Activated gamma-delta T cell (primary cell): Measurements from ENCODE around the gene PPP4R4.
"Not testable (repeated sequence)": the region's sequence is repeated elsewhere in the genome, so short reads cannot be mapped to it uniquely, and the experiment has no call there.

Experiments used
- DNase-seq: peaks from one replicate; lab custom pipeline; 2025; lab: John Stamatoyannopoulos, UW

Gene PPP4R4

DNA sequence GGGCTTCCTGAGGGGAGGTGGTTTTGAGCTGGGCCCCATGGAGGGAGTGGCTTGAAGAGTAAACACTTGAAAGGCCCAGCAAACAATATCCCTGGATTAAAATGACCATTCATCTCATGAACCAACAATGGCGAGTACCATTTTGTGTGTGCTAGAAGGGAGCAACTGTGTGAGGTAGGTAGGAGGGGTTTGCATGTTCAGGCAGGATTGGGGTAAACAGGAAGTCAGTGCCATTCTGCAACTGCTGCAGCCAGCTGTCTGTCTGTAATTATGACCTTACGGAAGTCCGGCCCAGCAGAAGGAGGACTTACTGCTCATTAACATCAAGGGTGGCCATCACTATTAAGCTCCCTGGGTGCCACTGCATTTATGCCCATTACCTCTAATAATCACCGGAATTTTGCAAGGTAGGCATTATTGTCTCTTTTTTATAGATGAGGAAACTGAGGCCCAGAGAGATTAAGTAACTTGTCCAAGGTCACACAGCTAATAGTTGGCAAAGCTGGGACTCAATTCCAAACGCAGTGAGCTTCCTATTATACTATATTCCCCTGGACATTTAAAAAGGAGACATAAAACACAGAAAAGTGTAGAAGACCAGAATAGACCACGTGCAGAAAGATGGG is 28.1 kb upstream of the PPP4R4 start:
- no peak for DNase-seq

DNA sequence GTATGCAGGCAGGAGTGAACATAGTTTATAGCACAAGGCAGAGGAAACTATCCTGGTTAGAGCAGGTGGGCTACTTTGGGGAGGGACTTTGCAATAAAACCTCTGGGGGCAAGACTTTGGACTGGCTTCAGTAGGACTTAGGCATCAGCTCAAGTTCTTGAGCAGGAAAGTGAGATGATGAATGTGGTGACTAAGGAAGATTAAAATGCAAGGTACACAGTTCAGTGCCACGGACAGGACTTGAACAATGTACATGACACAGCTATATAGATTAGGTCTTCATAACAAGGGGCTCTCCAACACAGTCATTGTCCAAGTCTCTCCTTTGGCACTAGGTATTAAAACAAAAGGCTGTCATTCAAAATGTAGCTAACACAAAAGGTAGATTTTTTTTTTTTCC is 21.4 kb upstream of the PPP4R4 start:
- DNase-seq, result no peak

DNA sequence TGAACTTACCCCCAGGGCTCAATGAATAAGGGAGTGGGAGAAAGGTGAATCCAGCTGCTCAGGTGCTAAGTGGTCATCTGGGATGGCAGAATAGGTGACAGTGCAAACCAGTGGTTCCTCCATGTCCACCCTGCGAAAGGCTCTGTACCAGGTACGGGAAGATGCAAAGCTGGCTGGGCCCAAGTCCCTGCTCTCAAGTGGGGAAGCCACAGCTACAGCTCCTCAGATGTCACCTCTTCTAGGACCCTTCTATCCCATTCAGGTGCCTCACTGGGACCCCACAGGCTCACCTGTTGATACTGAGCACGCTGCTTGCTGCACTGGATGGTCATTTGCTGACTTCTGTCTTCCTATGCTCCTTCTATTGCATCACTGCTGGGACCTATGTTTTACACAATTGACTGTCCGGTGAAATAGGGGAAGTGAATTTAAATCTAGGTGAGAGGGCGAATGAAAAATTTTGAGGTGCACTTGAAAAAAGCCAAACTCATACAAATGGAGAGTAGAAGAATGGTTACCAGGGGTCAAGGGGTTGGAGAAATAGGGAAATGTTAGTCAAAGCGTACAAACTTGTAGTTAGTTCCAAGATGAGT is 20.3 kb upstream of the PPP4R4 start:
- no peak for DNase-seq

DNA sequence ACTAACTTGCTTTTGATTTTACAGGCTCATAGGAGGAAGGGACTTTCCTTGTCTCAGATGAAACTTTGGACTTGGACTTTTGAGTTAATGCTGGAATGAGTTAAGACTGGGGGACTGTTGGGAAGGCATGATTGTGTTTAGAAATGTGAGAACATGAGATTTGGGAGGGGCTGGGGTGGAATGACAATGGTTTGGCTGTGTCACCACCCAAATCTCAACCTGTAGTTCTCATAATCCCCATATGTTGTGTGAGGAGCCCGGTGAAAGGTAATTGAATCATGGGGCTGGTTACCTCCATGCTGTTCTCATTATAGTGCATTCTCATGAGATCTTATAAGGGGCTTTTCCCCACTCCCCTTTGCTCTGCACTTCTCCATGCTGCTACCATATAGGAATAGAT is 18.0 kb upstream of the PPP4R4 start:
- not testable (repeated sequence) for DNase-seq

DNA sequence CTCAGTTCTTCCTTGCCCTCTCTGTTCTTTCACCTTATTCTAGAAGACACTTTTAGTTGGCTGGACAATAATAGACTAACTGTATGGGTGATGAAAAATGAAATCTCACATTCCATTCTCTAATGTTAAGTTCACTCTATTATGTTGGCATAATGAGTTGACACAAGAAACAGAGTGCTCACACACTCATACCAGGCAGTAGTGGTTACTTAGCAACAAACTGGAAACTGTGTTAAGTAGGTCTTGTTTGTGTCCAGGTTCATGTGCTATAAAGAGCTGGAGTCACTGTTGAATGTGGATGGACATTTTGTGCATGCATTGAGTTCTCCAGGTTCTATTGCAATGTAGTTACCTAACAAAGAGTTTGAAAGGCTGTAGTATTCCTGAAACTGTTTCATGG is 16.9 kb upstream of the PPP4R4 start:
- DNase-seq, result no peak

DNA sequence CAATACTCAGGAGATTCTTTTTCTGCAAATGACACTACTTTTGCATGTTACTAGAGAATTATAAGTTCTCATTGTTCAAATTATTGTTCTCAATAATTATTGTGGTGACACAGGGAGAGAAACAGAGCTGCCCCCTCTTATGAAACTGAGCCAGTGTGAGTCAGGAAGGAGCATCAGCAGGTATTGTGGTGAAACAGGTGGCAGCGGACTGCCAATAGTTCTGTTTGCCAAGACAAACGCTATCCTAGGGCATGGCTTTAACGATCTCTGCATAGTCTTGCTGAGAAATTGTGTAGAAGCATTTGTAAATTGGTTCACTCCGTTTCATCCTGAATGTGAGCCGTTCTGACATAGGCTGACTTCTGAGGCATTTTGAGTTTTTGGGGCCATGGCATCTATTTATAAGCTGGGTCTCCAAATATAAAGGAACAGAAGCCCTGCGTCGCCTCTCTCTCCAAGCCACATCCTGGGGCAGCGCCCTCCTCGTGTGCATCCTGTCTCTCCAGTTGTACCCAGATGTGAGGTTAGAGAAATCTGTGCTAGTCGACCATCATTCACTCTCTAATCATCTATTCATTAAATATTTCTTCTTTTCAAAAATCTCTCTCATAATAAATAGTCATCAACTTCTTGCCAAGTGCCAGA is 15.8 kb upstream of the PPP4R4 start:
- DNase-seq, result no peak

DNA sequence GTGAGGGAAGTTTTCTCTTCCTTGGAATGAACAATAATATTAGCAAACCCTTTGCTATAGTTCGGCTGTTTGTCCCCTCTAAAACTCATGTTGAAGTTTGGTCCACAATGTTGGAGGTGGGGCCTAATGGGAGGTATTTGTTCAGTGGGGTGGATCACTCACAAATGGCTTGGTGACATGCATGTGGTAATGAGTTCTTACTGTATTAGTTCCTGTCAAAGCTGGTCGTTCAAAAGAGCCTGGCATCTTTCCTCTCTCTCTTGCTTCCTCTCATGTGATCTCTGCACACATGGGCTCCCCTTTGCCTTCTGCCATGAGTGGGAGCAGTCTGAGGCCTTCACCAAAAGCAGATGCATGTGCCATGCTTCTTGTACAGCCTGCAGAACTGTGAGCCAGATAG is 13.1 kb upstream of the PPP4R4 start:
- DNase-seq, result no peak

DNA sequence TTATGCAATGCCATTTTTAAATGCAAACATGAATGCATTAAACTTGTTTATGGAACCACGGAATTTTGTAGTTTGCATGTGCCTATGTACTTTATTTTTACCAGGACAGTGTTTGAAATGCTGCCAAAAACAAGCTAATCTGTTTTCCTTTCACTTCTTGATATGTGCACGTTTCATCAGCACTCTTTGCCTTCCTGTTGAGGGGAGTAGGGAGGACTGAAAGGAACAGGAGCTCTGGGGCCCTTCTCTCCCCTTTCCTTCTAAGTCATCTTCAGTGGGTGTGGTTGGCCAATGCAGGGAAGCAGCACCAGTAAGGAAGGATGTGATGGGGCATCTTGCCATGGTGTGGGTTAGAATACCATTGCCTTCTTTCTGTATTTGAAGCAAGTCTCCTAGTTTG is 12.1 kb upstream of the PPP4R4 start:
- no peak for DNase-seq

DNA sequence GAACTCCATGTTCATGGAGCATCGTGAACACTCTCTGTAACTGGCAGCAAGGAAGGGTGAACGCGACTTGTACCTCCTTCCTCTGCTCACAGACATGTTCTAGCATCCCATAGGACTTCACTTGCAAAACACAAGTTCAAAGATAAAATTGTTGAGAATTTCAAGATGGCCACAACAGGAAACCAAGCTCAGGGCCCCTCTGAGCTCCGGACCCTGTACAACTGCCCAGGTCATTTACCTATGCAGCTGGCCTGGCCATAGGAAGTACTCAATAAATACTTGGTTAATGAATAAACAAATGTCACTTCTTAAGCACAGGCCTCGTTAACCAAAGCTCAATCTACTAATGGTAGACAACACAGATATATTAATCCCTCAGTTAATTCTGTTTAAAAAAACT is 11.7 kb upstream of the PPP4R4 start:
- DNase-seq, result no peak

DNA sequence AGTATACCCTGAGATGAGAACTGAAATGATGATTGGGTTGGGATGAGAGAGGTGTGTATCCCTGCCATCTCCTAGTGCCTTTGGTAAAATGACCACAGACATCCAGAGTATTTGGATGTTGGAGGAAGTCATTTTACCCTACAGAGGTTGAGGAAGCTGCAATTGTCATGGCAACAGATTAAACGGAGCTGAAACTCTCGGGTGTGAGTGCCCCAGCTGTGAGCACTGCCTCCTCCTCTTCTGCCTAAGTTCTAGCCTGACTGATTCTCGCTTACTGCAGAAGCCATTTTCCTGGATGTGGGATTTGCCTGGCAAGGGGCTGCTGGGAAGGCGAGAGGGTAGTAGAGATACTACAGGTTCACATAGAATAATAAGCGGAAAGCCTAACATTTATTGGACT is 10.3 kb upstream of the PPP4R4 start:
- no peak for DNase-seq

DNA sequence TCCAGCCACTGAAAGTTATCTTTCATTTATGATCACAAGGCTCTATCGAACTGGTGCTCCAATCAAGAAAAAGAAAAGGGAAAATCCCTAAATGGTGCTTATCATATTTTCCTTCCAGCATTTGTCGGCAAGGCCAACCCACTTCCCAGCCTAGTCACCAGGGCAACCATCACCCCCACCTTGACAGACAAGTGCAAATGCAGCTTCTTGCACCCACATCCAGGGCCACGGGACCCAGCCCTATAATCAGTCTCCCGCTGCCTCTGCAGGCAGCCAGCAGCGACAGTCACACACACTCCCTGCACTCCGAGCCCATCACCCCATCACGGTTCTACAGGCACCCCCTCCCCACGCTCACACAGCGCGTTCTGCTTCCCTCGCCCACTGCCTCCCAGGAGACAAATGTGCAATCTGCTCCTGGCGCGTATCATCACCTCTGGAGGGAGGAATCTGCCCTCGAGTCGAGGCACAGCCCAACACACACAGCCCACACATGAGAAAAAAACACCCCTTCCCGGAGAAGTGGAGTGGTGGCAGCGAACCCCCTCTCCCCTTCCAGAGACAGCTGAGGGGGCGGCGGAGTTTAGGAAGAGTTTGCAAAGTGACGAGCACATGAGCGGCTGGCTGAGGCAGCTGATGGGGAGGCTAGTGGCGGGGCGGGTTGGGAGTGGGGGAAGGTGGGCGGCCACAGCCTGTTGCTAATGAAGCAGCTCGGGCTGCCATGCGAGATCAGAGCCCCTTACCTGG is 9.3 kb upstream of the PPP4R4 start:
- DNase-seq, result no peak

DNA sequence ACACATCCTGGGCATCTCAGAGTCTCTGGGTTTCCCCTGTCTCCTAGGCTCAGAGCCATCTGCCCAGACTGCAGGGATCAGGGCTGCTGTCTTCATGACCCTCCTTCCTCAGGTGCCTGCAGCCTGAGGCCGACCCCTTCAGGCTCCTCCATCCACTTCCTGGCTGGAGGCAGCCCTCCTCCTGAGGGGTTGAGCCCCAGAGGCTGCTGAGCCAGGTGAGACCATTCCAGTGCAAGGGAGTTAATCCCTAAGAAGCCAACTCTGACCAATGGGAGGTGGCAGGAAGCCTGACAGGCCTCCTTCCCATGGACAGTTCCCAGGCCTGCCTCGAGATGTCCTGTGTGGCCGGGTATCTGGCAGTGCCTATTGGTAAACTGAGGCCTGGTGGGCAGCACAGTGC is 8.4 kb upstream of the PPP4R4 start:
- no peak for DNase-seq

DNA sequence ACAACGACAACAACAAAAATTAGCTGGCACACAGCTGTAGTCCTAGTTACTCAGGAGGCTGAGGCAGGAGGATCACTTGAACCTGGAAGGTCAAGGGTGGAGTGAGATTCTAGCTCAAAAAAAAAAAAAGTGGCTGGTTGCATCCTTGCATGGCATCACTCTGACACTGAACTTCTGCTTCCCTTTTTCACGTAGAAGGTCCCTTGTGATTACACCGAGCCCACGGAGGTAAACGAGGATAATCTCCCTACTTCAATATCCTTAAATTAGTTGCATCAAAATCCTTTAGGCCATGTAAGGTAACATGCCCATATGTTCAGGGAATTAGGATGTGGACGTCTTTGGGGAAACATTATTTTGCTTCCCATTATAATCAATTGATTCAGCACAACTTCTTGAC is 4.0 kb upstream of the PPP4R4 start:
- no peak for DNase-seq

DNA sequence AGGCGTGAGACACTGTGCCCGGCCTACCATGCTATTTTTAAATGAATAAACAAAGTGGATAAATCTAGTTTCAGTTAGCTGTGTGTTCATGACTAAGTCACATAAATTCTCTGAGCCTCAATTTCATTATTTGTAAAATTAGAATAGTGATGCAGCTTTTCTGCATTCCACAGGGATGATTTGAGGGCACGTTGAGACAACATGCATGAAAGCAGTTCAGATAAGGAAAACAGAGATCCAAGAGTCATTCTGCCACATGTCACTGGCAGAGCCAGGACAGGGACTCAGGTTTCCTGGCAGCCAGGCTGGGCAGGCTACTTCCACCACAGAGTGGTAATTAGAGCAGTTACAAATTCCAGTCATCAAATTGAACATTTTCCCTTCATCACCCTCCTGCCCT is 2.9 kb upstream of the PPP4R4 start:
- DNase-seq, result no peak

DNA sequence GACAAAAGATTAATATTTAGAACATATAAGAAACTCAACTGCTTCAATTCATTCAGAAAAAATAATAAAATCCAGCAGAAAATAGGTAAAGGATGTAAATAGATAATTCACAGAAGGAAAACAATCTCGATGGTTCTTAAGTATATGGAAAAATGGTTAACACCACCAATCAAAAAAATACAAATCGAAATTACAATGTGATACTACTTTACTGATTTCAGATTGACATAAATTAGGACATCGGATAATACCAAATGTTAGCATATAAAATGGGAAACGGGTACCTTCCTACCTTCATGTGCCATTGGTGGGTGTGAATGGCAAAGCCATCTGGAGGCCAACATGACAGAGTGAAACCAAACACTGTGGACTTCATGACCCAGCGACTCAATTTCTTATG is 1.6 kb upstream of the PPP4R4 start:
- DNase-seq, result no peak

DNA sequence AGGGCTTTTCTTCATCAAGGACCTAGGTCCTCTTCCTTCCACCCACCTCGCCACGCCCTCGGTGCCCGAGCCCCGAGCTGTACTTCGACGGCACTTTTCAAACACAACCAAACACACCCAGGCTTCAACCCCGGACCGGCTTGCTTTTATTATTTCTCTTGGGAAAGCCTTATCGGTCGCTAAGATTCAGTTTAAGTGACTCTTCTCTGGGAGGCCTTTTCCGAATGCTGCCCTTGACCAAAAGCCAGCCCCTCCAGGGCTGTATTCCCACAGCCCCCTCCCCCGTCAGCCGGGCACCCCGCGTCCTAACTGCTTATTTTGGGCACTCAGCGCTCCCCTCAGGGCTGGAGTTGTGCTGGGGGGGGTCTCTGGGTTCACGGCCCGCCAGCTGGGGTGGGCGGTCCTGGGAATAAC is 644 bp upstream of the PPP4R4 start:
- no peak for DNase-seq

DNA sequence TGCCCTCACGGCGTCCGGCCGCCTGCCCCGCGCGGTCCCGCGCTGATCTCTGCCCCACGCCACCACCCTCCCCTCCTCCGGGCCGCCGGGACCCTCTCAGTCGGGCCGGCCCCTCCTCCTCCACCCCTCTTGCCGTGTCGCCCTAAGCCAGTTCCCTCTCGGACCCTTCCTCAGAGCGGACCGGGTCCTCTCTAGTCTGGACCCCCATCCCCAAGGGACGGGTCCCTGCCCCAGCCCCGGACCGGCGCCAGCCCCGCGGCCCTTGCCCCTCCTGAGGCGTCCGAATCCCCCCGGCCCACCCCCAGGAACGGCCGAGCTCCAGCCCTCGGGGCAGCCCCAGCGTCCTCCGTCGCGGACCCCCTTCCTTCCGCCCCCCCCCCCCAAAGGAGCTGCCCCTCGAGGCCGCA is 485 bp downstream of the PPP4R4 start:
- peak; percentile 26 for DNase-seq

DNA sequence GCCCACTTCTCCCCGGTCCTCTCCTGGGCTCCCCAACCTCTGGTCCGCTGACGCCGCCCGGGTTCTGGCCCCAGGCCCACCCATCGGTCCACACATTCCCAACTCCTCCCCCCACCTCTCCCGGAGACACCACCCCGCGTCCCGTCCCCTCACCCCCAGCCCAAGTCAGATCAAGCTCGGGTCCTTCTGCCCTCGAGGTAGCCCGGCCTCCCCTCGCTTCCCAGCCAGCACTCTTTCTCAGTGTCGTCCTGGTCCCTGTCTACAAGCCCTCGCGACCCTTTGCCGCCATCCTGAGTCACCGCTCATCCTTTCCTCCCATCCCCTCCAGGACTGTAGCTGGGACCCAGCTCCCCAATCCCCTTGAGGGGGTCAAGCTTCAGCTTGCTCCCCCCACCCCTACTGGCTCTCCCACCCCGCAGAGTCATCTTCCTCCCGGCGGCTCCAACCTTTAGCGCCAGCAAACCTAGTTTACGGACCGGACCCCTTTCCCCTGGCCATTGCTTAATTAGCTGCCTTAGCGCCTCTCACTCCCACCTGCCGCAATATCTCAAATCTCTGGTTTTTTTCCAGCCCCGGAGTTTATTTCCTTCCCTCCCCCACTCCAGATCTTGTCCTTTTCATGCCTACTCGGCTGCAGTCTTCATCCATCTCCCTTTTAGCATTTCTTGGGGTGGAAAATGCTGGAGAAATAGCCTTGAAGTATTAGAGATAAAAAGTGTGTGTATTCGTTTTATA is 1.1 kb downstream of the PPP4R4 start:
- DNase-seq, result no peak

DNA sequence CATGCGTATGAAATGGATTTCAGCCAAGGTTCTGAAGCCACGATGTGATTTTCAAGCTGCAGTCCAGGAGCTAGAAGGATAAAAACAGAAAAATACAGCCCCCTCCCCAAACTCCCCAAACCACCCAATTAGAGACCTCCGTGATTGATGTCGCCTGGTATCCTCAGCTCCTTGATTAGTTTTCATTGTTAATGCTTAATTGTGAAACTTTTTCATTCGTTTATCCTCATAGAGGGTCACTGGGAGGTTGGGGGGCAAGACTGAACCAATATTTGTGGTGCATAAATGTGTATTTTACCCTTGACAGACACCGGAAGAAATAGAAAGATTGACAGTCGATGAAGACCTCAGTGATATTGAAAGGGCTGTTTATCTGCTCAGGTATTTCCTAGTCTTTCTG is 1.6 kb downstream of the PPP4R4 start:
- no peak for DNase-seq

DNA sequence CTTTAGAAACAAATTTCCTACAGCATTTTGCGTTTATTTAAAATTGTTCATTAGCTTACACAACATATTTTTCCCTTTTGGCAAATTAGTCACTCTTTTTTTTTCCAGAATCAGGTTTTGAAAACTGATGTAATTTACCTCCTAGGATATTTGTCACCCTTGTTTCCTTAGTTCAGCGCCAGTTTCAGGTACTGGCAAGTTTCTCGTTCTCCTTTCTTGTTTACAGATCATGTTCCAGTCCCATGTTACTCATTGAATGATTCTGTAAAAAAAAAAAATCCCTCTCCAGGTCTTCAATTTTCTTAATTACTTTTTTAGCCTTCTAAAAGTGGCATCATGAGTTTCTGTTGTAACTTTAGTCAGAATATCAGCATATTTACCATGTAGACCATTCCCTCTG is 2.7 kb downstream of the PPP4R4 start:
- no peak for DNase-seq

DNA sequence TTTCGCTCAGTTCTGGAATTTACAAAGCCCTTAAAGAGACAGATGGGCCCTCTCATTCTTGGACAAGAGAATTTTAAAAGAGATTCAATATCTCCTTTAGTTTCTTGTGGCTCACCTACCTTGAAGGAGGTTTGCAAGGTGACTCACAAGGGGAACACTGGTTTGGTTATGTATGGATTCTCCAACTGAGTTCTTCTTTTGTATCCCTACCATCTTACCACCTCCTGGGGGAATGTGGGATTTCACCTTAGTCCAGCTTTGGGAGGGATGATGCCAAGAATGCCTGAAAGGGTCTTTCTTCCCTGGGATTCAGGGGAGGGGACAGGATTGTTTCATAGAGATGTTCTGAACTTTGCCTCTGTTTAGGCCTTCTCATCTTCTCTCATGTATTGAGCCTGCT is 3.7 kb downstream of the PPP4R4 start:
- no peak for DNase-seq

DNA sequence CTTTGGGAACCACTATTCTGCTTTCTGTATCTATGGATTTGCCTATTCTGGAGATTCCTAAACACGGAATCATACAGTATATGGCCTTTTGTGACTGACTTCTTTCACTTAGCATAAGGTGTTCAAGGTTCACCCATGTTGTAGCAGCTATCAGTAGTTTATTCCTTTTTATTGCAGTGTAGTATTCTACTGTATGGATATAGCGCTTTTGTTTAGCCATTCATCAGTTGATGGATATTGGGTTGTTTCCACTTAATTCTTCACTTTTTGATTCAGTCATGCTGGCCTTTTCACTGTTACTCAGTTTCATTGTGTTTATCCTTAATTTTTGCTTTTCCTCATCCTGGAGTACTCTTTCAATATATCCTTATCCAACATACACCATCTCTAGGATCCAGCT is 5.1 kb downstream of the PPP4R4 start:
- DNase-seq, result no peak
